Gastroesophageal sphincter (tissue), 4 donors: ENCODE results near the gene CYP46A1. TPM values are rescaled to one million over a fixed set of nuclear protein-coding genes. Genes with fewer than 3 reads are reported as not detected.

Experiments
- ATAC-seq: fragments of 150-250 bp; one replicate; pipeline ENCODE4 v1.9.1; 2016; ENCODE audit warnings: mild to moderate bottlenecking, moderate library complexity
- H3K27ac ChIP-seq, 4 donors: fragments of 200-600 bp; sonication (generic) in 3 of 4; 1 replicate in 3 of 4; 2 replicates in 1 of 4; pipeline ENCODE4 v1.5.1; 2016 to 2019
- H3K27me3 ChIP-seq: fragments of 200-600 bp; sonication (generic); one replicate; pipeline ENCODE4 v1.5.1; 2019
- H3K36me3 ChIP-seq, 2 donors: fragments of 200-600 bp; sonication (generic); one replicate each; pipeline ENCODE4 v1.5.1; 2019; ENCODE audit warnings: control low read depth in 1 of 2
- H3K4me1 ChIP-seq, 3 donors: fragments of 200-600 bp; sonication (generic); 1 replicate in 2 of 3; 2 replicates in 1 of 3; pipeline ENCODE4 v1.5.1; 2016 to 2019; ENCODE audit warnings: control low read depth in 2 of 3
- H3K4me3 ChIP-seq, 2 donors: fragments of 200-600 bp; sonication (generic); one replicate each; pipeline ENCODE4 v1.5.1; 2019; ENCODE audit warnings: mild to moderate bottlenecking in 1 of 2, moderate library complexity in 1 of 2
- H3K9me3 ChIP-seq, 3 donors: fragments of 200-600 bp; sonication (generic); one replicate each; pipeline ENCODE4 v1.5.1; 2017 to 2019; ENCODE audit warnings: control low read depth in 2 of 3
- EP300 ChIP-seq: sonication (generic); formaldehyde crosslinking; IDR thresholded peaks from one replicate; pipeline ENCODE4 v1.6.1; 2017; ENCODE audit warnings: antibody characterized with exemption, mild to moderate bottlenecking
- POLR2A ChIP-seq, 2 donors: fragments of 450-650 bp; IDR thresholded peaks; one replicate each; pipeline ENCODE4 v1.6.1; 2017; ENCODE audit warnings: antibody characterized with exemption in 2 of 2, mild to moderate bottlenecking in 2 of 2, moderate library complexity in 1 of 2
- POLR2AphosphoS5 ChIP-seq: sonication (generic); formaldehyde crosslinking; IDR thresholded peaks from one replicate; pipeline ENCODE4 v1.6.1; 2017; ENCODE audit warnings: antibody characterized with exemption
- WGBS, 2 donors: methylation state at CpG; one replicate each; pipeline ENCODE4 v1.1.5; 2018; ENCODE audit warnings: low coverage in 1 of 2; 5-methylcytosine and 5-hydroxymethylcytosine counted together
- total RNA-seq, 4 donors: library from RNA; depleted of rRNA; stranded (reverse); fragments of >200 nt; gene quantifications; one replicate each; pipeline ENCODE4 v1.1.0, GENCODE V29; 2016
- TF ChIP-seq, protein P1 (sequence below), 4 experiments: fragments of 200-600 bp in 2 of 4; fragments of 450-650 bp in 2 of 4; sonication (generic) in 1 of 4; IDR thresholded peaks; one replicate each; pipeline ENCODE4 v1.5.1; 2017 to 2019; ENCODE audit warnings: antibody characterized with exemption in 4 of 4, mild to moderate bottlenecking in 2 of 4, moderate library complexity in 2 of 4

CYP46A1 gene
- total RNA-seq, 4 donors from 2014 or later: 0.78 to 1.4 (median 0.94) TPM; not detected in 1

DNA sequence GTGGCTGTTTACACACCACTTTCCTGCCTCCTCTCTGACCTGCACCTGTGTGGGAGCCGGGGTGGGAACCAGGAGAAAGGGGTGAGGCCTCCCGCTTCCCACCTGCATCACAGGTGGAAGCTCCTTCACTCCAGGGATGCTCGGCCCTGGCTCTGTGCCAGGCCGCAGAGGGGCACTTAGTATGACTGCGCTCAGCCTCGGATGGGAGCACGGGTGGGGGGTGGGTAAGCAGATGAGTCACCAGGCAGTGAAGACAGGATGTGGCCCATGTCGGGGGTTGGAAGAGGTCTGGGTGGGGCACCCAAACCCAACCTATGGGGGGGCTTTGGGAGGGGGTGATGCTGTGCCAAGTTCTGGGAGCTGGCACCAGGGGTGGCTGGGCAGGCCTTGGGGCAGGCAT, 7.4 kb upstream of the CYP46A1 start:
- Histone ChIP-seq H3K27me3 (peaks cover 29% of the 10 kb centered on the region), H3K27ac (no peak overlapping the region), H3K4me3 (no peak overlapping the region), H3K9me3 (peaks cover 0 to 23% (median 0%) of the 10 kb centered on the region in 3 donors), H3K4me1 (peaks cover 0 to 12% (median 0%) of the 10 kb centered on the region in 3 donors), H3K36me3 (no peaks in the 10 kb centered on the region)
- no peak for TF ChIP-seq POLR2A (IDR thresholded peaks at IDR 0.05)
- WGBS, 2 donors: no CpG with 5 or more reads among the region's 8 CpGs
- ATAC-seq: no peak

DNA sequence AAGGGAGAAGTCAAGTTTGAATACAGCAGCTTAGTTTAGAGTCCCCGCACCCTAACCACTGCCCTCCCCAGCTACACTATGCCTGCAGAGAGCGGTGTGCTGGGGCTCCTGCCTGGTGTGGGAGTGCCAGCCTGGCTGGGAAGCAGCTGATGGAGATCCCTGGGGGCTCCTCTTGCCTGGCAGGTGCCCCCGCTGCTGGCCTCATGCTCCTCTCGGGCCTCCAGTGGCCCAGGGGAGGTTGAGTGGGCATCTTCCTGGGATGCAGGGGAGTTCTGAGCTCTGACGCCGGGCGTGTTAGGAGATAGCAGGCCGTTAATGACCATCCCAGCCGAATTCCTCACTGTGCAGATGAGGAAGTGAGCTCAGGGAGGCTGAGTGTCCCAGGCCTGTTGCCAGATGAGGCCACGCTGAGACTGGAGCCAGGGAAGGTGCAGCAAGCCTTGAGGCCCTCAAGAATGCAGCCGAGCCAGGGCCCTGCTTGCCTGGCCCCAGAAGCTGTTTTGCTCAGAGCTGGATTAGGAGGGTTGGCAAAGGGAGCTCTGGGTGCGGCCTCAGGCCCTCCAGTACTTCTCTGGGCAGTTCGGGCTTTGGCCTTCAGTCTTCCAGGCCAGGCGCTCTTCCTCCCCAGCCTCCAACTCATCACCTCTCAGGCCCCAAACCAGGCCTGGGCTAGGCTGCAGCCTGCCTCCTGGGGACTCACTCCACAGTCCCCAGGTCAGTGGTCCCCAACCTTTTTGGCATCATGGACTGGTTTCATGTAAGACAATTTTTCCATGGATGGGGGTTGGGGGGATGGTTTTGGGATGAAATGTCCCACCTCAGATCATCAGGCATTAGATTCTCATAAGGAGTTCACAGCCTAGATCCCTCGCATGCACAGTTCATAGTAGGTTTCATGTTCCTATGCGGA, 6.6 kb upstream of the CYP46A1 start:
- Histone ChIP-seq H3K36me3 (no peaks in the 10 kb centered on the region), H3K4me3 (no peak overlapping the region), H3K9me3 (peaks cover 0 to 23% (median 0%) of the 10 kb centered on the region in 3 donors), H3K27ac (no peak overlapping the region), H3K27me3 (peaks cover 30% of the 10 kb centered on the region), H3K4me1 (peaks cover 0 to 8% (median 0%) of the 10 kb centered on the region in 3 donors)
- no peak for TF ChIP-seq POLR2AphosphoS5
- TF ChIP-seq, protein P1, sequence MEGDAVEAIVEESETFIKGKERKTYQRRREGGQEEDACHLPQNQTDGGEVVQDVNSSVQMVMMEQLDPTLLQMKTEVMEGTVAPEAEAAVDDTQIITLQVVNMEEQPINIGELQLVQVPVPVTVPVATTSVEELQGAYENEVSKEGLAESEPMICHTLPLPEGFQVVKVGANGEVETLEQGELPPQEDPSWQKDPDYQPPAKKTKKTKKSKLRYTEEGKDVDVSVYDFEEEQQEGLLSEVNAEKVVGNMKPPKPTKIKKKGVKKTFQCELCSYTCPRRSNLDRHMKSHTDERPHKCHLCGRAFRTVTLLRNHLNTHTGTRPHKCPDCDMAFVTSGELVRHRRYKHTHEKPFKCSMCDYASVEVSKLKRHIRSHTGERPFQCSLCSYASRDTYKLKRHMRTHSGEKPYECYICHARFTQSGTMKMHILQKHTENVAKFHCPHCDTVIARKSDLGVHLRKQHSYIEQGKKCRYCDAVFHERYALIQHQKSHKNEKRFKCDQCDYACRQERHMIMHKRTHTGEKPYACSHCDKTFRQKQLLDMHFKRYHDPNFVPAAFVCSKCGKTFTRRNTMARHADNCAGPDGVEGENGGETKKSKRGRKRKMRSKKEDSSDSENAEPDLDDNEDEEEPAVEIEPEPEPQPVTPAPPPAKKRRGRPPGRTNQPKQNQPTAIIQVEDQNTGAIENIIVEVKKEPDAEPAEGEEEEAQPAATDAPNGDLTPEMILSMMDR (IDR thresholded peaks at IDR 0.05): no peak
- TF ChIP-seq POLR2A (IDR thresholded peaks at IDR 0.05): no peak
- TF ChIP-seq EP300: no peak
- no peak for ATAC-seq
- WGBS, 2 donors: 92 to 100% methylated on average over 1 to 4 of the region's 16 CpGs

DNA sequence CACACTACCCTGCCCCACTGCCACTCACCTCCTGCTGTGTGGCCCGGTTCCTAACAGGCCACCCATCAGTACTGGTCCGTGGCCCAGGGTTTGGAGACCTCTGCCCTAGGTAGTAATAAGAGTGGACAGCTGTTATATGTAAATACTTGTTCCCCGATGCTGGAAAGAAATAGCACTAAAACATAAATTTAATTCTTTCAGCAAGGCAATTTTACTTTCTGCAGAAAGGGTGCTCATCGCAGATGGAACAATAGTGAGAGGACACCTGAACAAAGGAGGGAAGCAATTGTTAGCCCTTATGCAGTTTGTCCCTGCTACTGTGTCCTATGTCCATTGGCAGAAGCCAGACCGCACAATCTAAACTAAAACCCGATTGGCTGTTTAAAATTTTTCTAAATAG, 5.9 kb upstream of the CYP46A1 start:
- peaks cover 0 to 23% (median 0%) of the 10 kb centered on the region in 3 donors for H3K9me3 ChIP-seq
- no peak overlapping the region for H3K27ac ChIP-seq
- no peak overlapping the region for H3K4me3 ChIP-seq

DNA sequence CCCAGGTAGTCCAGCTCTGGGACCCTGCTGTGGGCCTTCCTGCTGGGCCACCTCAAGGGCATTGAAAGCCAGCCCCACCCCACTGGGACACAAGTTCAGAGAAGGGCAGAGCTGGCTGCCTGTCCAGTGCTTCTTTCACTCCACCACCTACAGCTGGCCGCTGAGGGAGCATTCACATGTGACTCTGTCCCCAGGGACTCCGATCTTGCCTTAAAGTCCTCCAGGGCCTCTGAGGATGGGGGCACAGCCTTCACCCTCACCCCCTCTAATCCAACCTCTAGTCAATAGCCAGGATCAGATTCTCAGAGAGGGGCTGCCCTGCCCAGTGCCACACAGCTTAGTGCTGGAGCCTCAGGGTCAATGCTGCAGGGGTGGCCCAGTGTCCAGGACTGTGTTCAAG, 5.0 kb upstream of the CYP46A1 start:
- Histone ChIP-seq H3K36me3 (no peaks in the 10 kb centered on the region), H3K4me1 (peaks cover 0 to 12% (median 5%) of the 10 kb centered on the region in 3 donors), H3K27ac (no peak overlapping the region), H3K27me3 (peaks cover 30% of the 10 kb centered on the region), H3K9me3 (peaks cover 0 to 23% (median 0%) of the 10 kb centered on the region in 3 donors), H3K4me3 (no peak overlapping the region)
- TF ChIP-seq, protein P1 (IDR thresholded peaks at IDR 0.05): no peak
- TF ChIP-seq POLR2A (IDR thresholded peaks at IDR 0.05) (no peak), POLR2AphosphoS5 (no peak), EP300 (no peak)
- ATAC-seq: no peak
- no CpG with 5 or more reads among the region's 2 CpGs for WGBS, 2 donors

More for the DNA sequence above, 5.9 kb upstream of the CYP46A1 start:
- Histone ChIP-seq H3K27me3 (peaks cover 30% of the 10 kb centered on the region), H3K36me3 (no peaks in the 10 kb centered on the region), H3K4me1 (peaks cover 0 to 9% (median 4%) of the 10 kb centered on the region in 3 donors)
- ATAC-seq: no peak
- WGBS, 2 donors: 94 to 100% methylated on average over 4 of the region's 6 CpGs
- no peak for TF ChIP-seq POLR2AphosphoS5
- TF ChIP-seq POLR2A (IDR thresholded peaks at IDR 0.05): no peak
- TF ChIP-seq, protein P1 (IDR thresholded peaks at IDR 0.05): no peak
- TF ChIP-seq EP300: no peak

DNA sequence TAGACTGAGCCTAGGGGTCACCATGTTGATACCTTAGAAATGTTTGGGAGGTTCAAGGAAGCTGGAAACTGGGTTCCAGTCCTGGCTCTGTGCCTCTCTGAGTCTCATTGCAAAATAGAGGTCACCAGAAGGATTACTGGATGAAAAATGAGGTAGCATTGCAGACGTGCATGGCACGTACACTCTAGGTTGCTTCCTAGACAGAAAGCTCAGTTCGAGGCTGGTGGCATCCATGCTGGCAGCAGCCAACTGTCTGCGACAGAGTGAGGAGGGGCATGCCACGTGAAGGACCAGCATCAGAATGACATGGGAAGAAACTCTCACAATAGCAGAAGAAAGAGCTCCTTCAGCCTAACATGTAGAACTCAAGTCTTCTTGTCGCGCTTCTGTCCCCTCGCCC, 4.6 kb upstream of the CYP46A1 start:
- no peaks in the 10 kb centered on the region for H3K36me3 ChIP-seq
- TF ChIP-seq EP300 (no peak), POLR2AphosphoS5 (no peak), POLR2A (IDR thresholded peaks at IDR 0.05) (no peak)
- TF ChIP-seq, protein P1 (IDR thresholded peaks at IDR 0.05): no peak
- ATAC-seq: no peak
- WGBS, 2 donors: 76 to 84% methylated on average over 7 to 8 of the region's 8 CpGs
- H3K27me3 ChIP-seq: peaks cover 27% of the 10 kb centered on the region
- peaks cover 0 to 15% (median 6%) of the 10 kb centered on the region in 3 donors for H3K4me1 ChIP-seq
- H3K9me3 ChIP-seq: peaks cover 0 to 23% (median 0%) of the 10 kb centered on the region in 3 donors
- no peak overlapping the region for H3K4me3 ChIP-seq
- no peak overlapping the region for H3K27ac ChIP-seq
